WTC11 (cell line): ENCODE measurements around the gene ACTG2.

ENCODE experiments used
- ATF3 ChIP-seq: sonication (generic); formaldehyde crosslinking; conservative IDR thresholded peaks from 2 replicates; pipeline ENCODE4 v1.8.1; 2022; ENCODE audit warnings: mild to moderate bottlenecking, missing genetic modification reagents
- JAZF1 ChIP-seq: fragments of 250-450 bp; sonication (Bioruptor Pico); IDR thresholded peaks from 2 replicates; pipeline ENCODE4 v1.9.0; 2021; ENCODE audit warnings: moderate library complexity, mild to moderate bottlenecking, inconsistent platforms
- JUN ChIP-seq: sonication (generic); formaldehyde crosslinking; IDR thresholded peaks from 2 replicates; pipeline ENCODE4 v1.8.0; 2023; ENCODE audit warnings: mild to moderate bottlenecking, missing genetic modification reagents
- NFE2L1 ChIP-seq: sonication (generic); formaldehyde crosslinking; IDR thresholded peaks from 2 replicates; pipeline ENCODE4 v1.8.1; 2023; ENCODE audit warnings: missing genetic modification reagents
- RORB ChIP-seq: fragments of 250-450 bp; sonication (Bioruptor Pico); IDR thresholded peaks from 2 replicates; pipeline ENCODE4 v1.9.0; 2021; ENCODE audit warnings: mild to moderate bottlenecking
- ZNF263 ChIP-seq: sonication (generic); formaldehyde crosslinking; IDR thresholded peaks from 2 replicates; pipeline ENCODE4 v1.8.1; 2022; ENCODE audit warnings: low read depth, mild to moderate bottlenecking, moderate library complexity, missing genetic modification reagents
- TF ChIP-seq, protein P1 (sequence below): fragments of 200-600 bp; IDR thresholded peaks from 2 replicates; pipeline ENCODE4 v1.8.0; 2022; ENCODE audit warnings: antibody characterized with exemption

DNA sequence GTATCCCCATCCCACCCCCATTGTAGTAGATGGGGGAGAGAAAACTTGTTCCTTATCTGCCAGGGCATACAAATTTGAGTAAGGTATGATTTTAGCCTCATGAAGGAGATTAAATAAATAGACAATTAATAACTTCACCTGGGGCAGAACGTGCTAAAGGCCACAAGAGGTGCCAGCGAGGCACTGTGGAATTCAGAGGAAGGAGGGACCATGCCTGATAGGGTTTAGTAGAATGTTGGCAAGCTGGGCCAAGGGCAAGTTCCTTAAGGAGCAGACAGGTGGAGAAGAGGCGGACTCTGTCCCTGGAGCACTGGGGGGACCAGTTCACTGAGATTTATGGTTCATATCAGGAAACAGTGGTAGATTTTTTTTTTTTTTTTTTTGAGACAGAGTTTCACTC, 41.5 kb upstream of the ACTG2 start:
- TF ChIP-seq ATF3 (CRISPR knock-in tag) (no peak), JUN (CRISPR knock-in tag) (no peak), JAZF1 (CRISPR knock-in tag) (no peak), ZNF263 (no peak), NFE2L1 (CRISPR knock-in tag) (no peak), RORB (no peak)
- TF ChIP-seq, protein P1, sequence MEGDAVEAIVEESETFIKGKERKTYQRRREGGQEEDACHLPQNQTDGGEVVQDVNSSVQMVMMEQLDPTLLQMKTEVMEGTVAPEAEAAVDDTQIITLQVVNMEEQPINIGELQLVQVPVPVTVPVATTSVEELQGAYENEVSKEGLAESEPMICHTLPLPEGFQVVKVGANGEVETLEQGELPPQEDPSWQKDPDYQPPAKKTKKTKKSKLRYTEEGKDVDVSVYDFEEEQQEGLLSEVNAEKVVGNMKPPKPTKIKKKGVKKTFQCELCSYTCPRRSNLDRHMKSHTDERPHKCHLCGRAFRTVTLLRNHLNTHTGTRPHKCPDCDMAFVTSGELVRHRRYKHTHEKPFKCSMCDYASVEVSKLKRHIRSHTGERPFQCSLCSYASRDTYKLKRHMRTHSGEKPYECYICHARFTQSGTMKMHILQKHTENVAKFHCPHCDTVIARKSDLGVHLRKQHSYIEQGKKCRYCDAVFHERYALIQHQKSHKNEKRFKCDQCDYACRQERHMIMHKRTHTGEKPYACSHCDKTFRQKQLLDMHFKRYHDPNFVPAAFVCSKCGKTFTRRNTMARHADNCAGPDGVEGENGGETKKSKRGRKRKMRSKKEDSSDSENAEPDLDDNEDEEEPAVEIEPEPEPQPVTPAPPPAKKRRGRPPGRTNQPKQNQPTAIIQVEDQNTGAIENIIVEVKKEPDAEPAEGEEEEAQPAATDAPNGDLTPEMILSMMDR, result no peak
